Coronary artery (tissue), 2 donors: Measurements from ENCODE around the gene TNFRSF17.
A peak's percentile ranks its signal among the peaks of the same experiment; 100 is the strongest.
"Not testable (repeated sequence)": the region's sequence is repeated elsewhere in the genome, so short reads cannot be mapped to it uniquely, and the experiment has no call there.

Experiments
- DNase-seq: peaks from one replicate; pipeline ENCODE4 v3.0.0-alpha.2; 2017; ENCODE audit warnings: low spot score
- H3K27ac ChIP-seq, 2 donors: fragments of 200-600 bp; sonication (generic); one replicate each; pipeline ENCODE4 v1.5.1; 2016 to 2019
- H3K4me3 ChIP-seq: fragments of 200-600 bp; sonication (generic); 2 replicates; pipeline ENCODE4 v1.5.1; 2016; ENCODE audit warnings: mild to moderate bottlenecking, moderate library complexity
- CTCF ChIP-seq: fragments of 200-600 bp; sonication (generic); IDR thresholded peaks from one replicate; pipeline ENCODE4 v1.5.1; 2019; ENCODE audit warnings: antibody characterized with exemption

The TNFRSF17 gene

GRCh38 chr16:11966173-11966572, 1.2 kb downstream of the TNFRSF17 start:
- H3K4me3 ChIP-seq, result no peak overlapping the region
- DNase-seq, result no peak
- TF ChIP-seq CTCF, result no peak
- H3K27ac ChIP-seq, result no peak overlapping the region

GRCh38 chr16:11967195-11967911, 2.3 kb downstream of the TNFRSF17 start:
- Histone ChIP-seq H3K4me3 (no peak overlapping the region), H3K27ac (no peak overlapping the region)
- TF ChIP-seq CTCF, result no peak
- DNase-seq, result no peak

GRCh38 chr16:11968577-11968976, 3.6 kb downstream of the TNFRSF17 start:
- DNase-seq, result no peak
- no peak overlapping the region for H3K27ac ChIP-seq
- no peak overlapping the region for H3K4me3 ChIP-seq
- no peak for TF ChIP-seq CTCF

GRCh38 chr16:11970292-11970691, 5.3 kb downstream of the TNFRSF17 start:
- not testable (repeated sequence) for H3K4me3 ChIP-seq, H3K27ac ChIP-seq, DNase-seq

- no peak for TF ChIP-seq CTCF
- no peak overlapping the region for H3K4me3 ChIP-seq
- H3K27ac ChIP-seq, result no peak overlapping the region
- no peak for DNase-seq
Measured at GRCh38 chr16:11972128-11972527, 7.1 kb downstream of the TNFRSF17 start.

GRCh38 chr16:11973070-11973469, 8.1 kb downstream of the TNFRSF17 start:
- no peak overlapping the region for H3K4me3 ChIP-seq
- no peak overlapping the region for H3K27ac ChIP-seq
- no peak for TF ChIP-seq CTCF
- DNase-seq, result no peak

- TF ChIP-seq CTCF, result no peak
- peak; percentile 74 for DNase-seq
- peak overlapping the region; percentile 71 to 86 for H3K27ac ChIP-seq
Measured at GRCh38 chr16:11976850-11977375, 11.9 kb downstream of the TNFRSF17 start.

More at GRCh38 chr16:11976850-11977375, 11.9 kb downstream of the TNFRSF17 start:
- H3K4me3 ChIP-seq, result peak overlapping the region; percentile 86
